Stimulated activated CD4-positive, alpha-beta T cell treated with anti-CD3 and anti-CD28 coated beads, Interleukin-4, amount 100 ng/mL, for 48 hours (primary cell): Measurements from ENCODE around the gene TTC39A.

ENCODE experiments used
- DNase-seq, 2 donors: peaks; one replicate each; pipeline ENCODE4 v3.0.0-alpha.2; 2020; ENCODE audit warnings: low read depth in 2 of 2

TTC39A gene

DNA sequence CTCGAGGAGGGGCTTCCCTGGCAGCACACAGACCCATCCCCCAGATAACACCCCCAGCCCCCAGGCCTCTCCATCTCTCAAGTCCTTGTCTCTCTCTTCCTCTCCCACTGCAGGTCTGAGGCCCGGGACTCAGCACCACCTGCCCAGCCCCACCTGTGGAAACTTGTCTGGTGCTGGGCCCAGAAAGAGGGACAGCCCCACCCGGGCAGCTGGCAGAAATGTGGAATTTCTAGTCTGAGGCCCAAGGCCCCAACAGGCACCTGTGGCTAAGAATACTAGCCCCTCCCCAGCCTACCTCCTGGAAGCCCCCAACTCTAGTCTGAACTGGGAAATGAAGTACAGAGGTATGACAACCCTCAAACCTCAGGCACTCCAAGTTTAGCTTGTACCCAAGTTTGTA, 15.4 kb downstream of the TTC39A start:
- no peak for DNase-seq

GRCh38 chr1:51313961-51314777, 16.2 kb downstream of the TTC39A start:
- DNase-seq = no peak

DNA sequence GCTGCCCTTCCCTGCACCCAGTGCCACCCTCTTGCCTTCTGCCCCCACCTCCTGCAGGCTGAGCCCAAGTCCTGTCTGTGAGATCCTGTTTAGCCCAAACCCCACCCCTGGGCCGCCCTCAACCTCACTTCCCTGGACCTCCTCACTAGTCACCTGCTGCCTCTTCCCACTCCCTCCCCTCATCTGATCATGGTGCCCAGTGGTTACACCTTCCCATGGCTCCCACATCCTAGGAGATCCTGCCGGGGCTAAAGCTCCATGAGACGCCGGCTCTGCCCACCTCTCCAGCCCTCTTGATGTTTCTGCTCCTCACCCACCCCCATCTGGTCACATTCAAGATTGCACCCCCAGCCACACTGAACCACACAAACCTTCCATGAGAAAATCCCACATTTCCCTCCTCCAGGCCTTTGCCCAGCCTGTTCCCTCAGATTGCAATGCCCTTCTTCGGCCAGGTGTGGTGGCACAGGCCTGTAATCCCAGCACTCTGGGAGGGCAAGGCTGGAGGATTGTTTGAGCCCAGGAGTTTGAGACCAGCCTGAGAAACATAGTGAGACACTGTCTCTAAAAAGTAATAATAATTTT, 17.0 kb downstream of the TTC39A start:
- no peak for DNase-seq

DNA sequence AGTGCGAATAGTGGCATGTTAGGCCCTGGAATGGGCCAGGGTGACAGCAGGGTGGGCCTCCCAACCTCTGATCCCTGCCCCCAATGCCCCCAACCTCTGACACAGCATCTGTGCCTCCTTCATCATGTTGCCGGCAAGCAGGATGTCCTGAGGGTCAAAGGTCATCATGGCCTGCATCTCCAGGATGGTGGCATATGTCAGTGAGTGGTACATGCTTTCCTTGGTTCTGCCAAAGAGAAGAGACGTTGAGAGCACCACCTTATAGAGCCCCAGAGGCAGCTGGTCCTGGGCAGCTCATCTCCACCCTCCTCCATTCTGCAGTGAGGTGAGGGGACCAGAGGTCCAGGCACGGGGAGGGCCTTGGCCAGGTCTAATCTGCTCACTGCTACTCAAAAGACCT, 17.6 kb downstream of the TTC39A start:
- no peak for DNase-seq

DNA sequence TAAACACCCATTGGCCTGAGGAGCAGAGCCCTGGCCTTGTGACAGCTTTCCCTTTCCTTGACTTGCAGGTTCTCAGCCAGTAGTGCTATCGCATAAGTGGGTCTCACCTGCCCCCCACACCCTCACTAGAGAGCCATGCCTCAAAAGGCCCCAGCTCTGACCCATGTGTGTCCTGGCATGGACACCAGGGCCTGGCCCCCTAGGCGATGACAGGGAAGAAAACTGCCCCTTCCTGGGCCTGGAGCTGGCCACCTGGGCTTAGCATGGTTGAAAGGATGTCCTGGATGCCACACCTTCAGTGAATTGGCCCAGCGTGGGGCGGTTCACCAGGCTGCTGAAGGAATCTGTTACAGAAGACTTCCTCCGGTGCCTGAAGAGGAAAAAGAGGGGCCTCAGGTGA, 18.5 kb downstream of the TTC39A start:
- no peak for DNase-seq

GRCh38 chr1:51310871-51311613, 19.3 kb downstream of the TTC39A start:
- DNase-seq = no peak

DNA sequence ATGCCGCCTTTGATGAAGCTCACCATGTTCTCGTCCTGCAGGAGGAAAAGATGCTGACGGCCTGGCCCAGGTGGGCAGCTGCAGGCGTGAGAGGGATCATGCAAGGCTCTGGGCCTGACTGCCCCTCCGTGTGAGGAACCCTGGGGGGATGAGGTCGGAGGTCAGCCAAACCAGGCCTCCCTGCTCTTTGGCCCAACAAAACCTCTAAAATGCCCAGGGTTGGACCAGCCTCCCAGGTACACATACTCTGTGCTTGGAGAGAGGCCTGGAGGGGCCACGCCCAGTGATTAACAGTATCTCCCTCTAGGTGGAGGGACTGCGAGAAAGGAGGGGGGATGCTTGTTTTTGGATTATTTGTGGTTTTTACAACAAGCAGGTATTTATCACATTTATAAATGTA, 21.1 kb downstream of the TTC39A start:
- no peak for DNase-seq

DNA sequence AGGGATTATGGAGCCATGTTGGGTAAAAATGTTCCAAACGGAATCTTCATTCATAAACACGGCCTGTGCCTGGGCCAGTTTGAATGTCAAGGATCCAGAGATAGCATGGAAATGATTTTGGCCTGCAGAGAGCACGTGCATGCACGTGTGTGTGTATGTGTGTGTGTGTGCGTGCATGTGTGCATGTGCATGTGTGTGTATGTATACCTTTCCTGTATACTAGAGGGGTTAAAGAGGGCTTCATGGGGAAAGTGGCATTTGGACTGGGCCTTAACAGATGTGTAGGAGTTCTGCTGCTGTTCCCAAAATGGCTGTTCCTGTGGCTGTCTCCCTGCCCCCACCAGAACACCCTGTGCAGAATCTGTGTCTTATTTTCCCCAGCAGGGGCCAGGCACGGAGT, 21.7 kb downstream of the TTC39A start:
- no peak for DNase-seq

DNA sequence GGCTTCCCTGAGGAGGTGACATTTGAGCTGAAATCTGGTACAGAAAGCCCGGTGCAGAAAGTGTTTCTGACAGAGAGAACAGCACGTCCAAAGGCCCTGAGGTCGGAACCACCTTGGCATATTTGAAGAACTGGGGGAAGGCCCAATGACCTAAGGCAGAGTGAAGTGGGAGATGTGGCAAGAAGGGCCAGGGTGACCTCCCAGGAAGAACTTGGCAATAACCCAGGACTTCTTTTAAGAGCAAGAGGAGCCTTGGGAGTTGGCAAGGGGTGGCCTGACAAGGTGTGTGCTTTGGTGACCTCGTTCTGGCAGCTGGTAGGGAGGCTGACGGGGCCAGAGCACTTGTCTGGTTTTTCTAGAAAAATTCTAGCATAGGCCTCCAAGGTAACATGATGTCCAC, 23.4 kb downstream of the TTC39A start:
- no peak for DNase-seq

DNA sequence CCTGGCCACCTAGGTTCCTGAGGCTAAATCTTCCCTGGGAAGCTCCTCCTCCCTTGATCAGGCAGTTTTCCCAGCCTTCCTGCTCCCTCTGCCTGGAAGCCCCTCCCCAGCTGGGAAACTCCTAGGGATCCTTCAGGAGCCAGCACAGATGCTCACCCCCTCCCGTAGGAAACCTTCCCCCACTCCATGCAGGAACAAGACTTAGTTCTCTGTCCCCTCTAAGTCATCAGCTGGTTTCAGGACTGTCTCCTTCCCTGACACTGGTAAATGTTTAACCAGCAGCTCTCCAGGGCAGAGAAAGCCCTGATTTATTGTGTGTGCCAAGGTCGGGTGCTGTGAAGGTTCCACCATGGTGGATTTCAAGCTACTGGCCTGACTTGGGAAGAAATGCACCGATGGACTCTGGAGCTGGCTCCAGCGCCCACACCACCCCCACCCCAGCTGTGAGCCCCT, 25.0 kb downstream of the TTC39A start:
- DNase-seq = no peak

DNA sequence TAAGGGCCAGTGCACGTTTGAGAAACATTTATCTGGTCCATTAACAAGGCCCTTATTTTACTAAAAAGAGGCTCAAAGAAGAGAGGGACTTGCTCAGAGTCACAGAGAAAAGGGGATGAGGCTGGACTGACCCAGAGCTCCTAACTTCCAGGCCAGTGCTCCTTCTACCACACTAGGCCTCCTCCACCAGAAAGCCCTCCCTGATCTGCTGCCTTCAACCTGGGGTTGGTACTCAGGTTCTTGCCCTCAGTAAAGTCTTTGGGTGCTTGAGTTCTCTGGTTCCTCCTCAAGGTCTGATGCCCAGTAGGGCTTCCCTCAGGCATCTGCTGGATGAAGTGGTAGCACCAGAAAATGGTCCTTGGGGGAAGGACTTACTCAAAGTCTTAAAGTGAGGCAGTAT, 26.0 kb downstream of the TTC39A start:
- DNase-seq = no peak

DNA sequence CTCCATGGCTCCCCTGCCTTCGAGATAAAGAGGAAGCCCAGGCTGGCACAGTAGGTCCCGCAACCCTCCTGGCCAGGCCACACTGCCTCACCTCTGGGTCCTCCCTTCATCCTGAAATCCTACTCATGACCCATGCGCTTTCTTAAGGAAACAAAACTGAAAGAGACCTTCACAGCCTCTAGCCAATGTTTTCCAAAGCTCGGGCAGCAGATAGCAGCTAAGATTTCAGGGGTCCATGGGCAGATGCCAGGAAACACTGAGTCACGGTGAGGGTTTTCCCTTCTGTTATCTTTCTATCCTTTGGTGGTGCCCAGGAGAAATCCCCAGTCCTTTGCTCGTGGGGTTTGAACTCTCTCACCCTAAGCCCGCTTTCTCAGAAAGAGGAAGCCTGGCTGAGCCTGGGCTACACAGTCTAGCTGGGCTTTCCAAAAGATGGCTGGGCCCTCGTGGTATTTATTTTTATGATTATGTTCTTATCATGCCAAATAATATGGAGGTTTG, 26.6 kb downstream of the TTC39A start:
- DNase-seq = peak in 1 of 2 donors; percentile 13

GRCh38 chr1:51303315-51303714, 27.0 kb downstream of the TTC39A start:
- DNase-seq = no peak

GRCh38 chr1:51302746-51303145, 27.6 kb downstream of the TTC39A start:
- DNase-seq = no peak

DNA sequence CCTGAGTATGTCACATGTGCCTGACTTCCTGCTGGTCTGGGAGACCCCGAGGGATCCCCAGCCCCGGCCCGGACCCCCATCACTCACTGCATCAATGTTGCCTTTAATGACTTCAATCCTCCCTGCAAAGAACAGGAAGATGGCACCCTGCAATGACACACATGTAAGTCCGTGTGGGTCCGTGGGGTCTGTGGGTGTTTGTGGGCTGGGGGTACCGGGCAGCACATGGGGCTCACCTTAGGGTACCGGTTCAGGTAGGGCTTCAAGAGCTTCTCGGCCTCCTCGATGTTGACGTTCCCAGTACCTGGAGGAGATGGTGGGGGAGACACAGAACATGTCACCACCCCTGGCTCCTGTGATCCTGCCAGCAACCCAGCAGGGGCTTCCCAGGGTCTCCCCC, 28.1 kb downstream of the TTC39A start:
- no peak for DNase-seq

- no peak for DNase-seq
Measured at GRCh38 chr1:51301844-51302162, 28.6 kb downstream of the TTC39A start.

- DNase-seq = no peak
Measured at GRCh38 chr1:51301152-51301843, 29.1 kb downstream of the TTC39A start.

DNA sequence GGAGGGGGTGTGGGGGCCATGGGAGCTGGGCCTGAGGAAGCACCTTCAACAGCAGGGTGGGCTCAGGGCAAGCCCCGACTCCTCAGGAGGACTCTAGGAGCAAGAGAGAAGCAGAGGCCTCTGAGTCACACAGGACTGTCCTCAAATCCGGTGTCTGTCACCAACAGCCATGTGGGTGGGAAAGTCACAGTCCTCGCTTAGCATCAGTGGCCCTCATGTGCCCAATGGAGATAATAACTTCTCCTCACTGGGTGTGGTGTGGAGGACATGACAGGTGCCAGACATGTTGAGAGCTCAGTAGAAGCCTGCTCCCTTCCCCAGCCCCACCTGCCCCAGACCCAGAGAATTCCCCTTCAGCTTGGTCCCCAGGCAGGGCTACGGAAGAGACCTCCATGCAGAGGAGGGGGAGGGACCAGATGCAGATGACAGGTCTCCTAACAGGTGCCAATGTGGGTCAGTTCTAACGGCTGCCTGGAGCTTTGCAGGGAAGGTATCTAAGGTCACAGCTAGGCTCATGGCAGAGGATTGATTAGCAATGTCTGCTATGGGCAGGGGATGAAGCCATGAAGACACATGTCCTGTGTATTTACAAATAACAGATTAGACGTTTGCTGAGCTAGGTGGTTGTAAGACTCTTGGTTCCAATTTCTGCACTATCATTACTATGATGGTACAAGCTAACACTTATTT, 30.2 kb downstream of the TTC39A start:
- no peak for DNase-seq

DNA sequence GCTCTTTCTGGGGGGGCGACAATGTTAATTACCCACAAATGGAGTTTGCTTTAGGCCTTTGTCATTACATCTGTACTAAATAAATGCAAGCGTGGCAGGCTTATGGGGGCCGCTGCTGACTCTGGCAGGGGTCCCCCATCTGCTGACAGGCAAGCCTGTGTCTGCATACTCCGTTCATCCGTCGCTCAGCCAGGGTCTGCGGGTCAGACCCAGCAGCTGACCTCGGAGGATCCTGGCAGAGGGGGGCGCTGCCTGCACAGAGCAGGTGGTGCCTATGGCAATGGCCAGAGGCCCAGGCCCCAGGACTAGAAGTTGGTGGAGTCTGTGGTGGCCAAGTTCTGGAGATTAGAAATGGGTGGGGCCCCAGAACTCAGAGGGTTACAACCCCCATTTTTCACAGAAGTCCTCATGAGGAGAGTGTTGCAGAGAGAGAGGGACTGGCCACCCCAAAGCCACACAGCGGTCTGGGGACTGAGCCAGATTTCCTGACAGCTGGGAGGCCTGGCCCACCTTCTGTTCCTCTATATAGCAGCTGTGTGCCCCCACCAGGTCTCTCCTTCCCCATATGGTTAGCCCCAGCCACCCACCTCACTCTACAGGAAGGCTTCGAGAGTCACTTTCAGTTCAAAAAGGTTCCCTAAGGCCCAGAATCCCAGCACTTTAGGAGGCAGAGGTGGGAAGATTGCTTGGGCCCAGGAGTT, 31.0 kb downstream of the TTC39A start:
- DNase-seq = no peak

DNA sequence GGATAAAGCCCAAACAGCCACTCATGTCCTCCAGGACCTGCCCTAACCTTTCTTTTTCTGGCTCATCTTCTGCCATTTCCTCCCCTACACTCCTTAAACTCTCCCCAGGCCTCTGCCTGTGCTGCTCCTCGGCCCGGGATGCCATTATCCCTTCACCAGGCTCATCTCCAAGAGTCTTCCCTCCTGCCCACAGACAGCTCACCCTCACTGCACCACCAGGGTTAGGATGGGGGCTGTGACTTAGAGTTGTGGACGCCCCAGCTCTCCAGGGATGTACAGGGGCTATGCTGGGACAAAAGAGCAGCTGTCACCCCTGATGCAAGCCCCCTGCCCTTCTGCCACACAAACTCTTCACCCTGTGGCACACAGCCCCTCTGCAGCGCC, 32.0 kb downstream of the TTC39A start:
- no peak for DNase-seq
